HG03135 (cell line): ENCODE data around the gene UBAC2.

Experiments
- ATAC-seq: cut with Tn5 transposase; IDR thresholded peaks from one replicate; pipeline ENCODE4 v1.9.1; 2021; ENCODE audit warnings: mild to moderate bottlenecking, moderate library complexity; ENCODE audit not compliant: unreplicated experiment

UBAC2 gene

GRCh38 chr13:99330942-99331341 lies 130.3 kb downstream of the UBAC2 start:
- no peak for ATAC-seq

GRCh38 chr13:99331881-99332293 lies 131.2 kb downstream of the UBAC2 start:
- no peak for ATAC-seq

GRCh38 chr13:99332456-99332855 lies 131.8 kb downstream of the UBAC2 start:
- no peak for ATAC-seq

- no peak for ATAC-seq
Measured at GRCh38 chr13:99334221-99334620, 133.6 kb downstream of the UBAC2 start.

GRCh38 chr13:99335087-99335486 lies 134.4 kb downstream of the UBAC2 start:
- no peak for ATAC-seq

GRCh38 chr13:99335603-99336002 lies 134.9 kb downstream of the UBAC2 start:
- no peak for ATAC-seq

GRCh38 chr13:99339230-99339721 lies 138.6 kb downstream of the UBAC2 start:
- ATAC-seq, result no peak

- no peak for ATAC-seq
Measured at GRCh38 chr13:99339736-99340397, 139.2 kb downstream of the UBAC2 start.

GRCh38 chr13:99340638-99341037 lies 140.0 kb downstream of the UBAC2 start:
- no peak for ATAC-seq

- ATAC-seq, result no peak
Measured at GRCh38 chr13:99341969-99342722, 141.5 kb downstream of the UBAC2 start.

GRCh38 chr13:99342723-99343315 lies 142.2 kb downstream of the UBAC2 start:
- ATAC-seq, result no peak

GRCh38 chr13:99344610-99345208 lies 144.1 kb downstream of the UBAC2 start:
- ATAC-seq, result no peak

- no peak for ATAC-seq
Measured at GRCh38 chr13:99345345-99345744, 144.7 kb downstream of the UBAC2 start.

GRCh38 chr13:99346335-99347042 lies 145.8 kb downstream of the UBAC2 start:
- ATAC-seq, result no peak

- no peak for ATAC-seq
Measured at GRCh38 chr13:99347335-99347878, 146.8 kb downstream of the UBAC2 start.

- ATAC-seq, result no peak
Measured at GRCh38 chr13:99347911-99348451, 147.3 kb downstream of the UBAC2 start.

GRCh38 chr13:99350191-99350590 lies 149.5 kb downstream of the UBAC2 start:
- no peak for ATAC-seq

GRCh38 chr13:99351772-99352171 lies 151.1 kb downstream of the UBAC2 start:
- ATAC-seq, result no peak

- ATAC-seq, result no peak
Measured at GRCh38 chr13:99352351-99353245, 151.9 kb downstream of the UBAC2 start.
